Measurements from ENCODE around the gene SH3TC1.

DNA sequence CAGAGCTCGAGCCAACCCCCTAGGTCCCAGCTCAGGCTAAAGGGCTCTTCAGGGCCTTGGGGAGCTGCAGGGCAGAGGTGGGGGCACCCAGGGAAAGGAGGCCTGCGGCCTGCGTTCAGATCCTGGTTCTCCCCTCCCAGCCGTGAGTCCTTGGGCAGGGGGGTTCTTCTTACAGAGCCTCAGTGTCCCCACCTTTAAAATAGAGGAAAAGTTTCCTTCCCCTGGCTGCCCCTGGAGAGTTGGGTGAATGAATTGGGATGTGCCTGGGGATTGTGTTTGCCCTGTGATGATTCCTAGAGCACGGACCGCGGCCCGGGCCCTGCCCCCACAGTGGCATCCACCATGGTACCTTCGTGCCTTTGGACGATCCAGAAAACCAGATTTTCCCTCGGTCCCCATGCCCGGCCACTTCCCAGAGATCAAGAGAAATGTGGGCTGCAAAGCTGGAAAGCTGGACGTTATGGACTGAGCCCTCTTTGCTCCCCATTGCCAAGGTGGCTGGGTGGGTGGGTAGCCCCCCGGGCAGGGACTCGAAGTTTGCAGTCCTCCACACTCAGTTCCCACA is 81.9 kb downstream of the SH3TC1 start:
- TF ChIP-seq, protein P1, sequence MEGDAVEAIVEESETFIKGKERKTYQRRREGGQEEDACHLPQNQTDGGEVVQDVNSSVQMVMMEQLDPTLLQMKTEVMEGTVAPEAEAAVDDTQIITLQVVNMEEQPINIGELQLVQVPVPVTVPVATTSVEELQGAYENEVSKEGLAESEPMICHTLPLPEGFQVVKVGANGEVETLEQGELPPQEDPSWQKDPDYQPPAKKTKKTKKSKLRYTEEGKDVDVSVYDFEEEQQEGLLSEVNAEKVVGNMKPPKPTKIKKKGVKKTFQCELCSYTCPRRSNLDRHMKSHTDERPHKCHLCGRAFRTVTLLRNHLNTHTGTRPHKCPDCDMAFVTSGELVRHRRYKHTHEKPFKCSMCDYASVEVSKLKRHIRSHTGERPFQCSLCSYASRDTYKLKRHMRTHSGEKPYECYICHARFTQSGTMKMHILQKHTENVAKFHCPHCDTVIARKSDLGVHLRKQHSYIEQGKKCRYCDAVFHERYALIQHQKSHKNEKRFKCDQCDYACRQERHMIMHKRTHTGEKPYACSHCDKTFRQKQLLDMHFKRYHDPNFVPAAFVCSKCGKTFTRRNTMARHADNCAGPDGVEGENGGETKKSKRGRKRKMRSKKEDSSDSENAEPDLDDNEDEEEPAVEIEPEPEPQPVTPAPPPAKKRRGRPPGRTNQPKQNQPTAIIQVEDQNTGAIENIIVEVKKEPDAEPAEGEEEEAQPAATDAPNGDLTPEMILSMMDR (IDR thresholded peaks at IDR 0.05; ENCODE audit: insufficient read depth, low read depth, low read length), result no peak
- TF ChIP-seq EZH2 (IDR thresholded peaks at IDR 0.05; ENCODE audit: insufficient read depth, low read length), result no peak
